GM20431 (cell line): ENCODE results near the gene SNX15.

Source experiments
- in situ Hi-C: fragments of 300-500 bp; cut with MseI, MboI; formaldehyde crosslinking; loops from one replicate; pipeline ENCODE4 v1.15.0; 2020; ENCODE audit warnings: low sequenced_read_pairs; ENCODE audit not compliant: unreplicated experiment

SNX15 gene

GRCh38 chr11:65078786-65079342 lies 51.6 kb downstream of the SNX15 start:
- in situ Hi-C loops: no loop called here

GRCh38 chr11:65083134-65083833 lies 56.0 kb downstream of the SNX15 start:
- in situ Hi-C loops: no loop called here

DNA sequence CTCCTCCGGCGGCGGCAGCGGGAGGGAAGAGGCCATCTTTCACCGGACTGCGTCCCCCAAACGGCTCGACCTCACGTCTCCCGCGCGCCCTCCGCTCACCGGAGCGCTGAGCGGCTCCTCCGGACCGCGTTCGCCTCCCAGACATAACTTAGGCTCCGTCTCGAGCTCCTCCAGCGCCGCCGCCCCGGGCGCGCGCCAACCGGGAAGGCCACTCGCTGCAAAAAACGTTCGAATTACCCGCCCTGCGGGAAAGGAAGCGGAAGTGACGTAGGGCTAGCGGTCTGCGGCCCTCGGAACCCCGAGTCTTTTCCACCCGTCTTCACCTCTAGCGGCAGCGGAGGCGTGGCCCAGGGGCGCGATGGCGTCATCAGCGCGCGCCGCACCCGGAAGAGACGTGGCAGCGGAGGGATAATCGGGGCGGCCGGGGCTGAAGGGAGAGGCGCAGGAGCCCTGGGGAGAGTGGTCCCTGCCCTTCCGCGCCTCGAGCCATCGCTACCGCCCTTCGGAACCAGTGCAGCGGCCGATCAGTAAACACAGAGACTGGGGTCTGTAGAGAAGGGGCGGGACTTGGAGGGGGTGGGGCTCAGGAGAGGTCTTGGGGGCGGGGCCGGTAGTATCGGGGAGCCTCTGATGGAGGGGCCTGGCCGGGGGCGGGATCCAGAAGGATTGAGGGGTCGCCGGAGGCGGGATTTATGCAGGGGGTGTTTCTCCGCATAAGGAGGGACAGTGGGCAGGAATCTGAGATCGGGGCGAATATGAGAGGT lies 56.8 kb downstream of the SNX15 start, which contains the start of the genes CDCA5 and ZFPL1:
Gene CDCA5, minus strand, starts transcription at position 207 of the 764 bp plus-strand sequence. Its CDS starts 62 bp downstream, at position 145.
Gene ZFPL1, plus strand, starts transcription at position 389 of the 764 bp plus-strand sequence. CDS start 477 bp downstream, outside the sequence.
- in situ Hi-C loops: no loop called here

GRCh38 chr11:65084598-65085375 lies 57.5 kb downstream of the SNX15 start:
- in situ Hi-C loops: no loop called here

- in situ Hi-C loops: no loop called here
Measured at GRCh38 chr11:65085446-65085845, 58.2 kb downstream of the SNX15 start.

DNA sequence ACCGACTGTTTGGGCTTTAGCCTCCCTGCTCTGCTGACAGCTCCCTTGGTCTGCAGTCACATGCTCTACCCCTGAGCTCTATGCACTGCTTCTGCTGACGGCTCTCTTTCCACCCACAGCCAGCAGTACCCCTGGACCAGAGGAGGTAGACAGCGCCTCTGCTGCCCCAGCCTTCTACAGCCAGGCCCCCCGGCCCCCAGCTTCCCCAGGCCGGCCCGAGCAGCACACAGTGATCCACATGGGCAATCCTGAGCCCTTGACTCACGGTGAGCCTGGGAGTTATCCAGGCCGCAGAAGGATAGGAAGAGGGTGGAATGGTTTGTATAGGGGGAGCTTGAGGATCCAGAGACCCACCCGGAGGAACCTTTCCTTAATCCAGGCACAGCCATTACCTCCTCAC lies 59.6 kb downstream of the SNX15 start:
- in situ Hi-C loops: no loop called here

DNA sequence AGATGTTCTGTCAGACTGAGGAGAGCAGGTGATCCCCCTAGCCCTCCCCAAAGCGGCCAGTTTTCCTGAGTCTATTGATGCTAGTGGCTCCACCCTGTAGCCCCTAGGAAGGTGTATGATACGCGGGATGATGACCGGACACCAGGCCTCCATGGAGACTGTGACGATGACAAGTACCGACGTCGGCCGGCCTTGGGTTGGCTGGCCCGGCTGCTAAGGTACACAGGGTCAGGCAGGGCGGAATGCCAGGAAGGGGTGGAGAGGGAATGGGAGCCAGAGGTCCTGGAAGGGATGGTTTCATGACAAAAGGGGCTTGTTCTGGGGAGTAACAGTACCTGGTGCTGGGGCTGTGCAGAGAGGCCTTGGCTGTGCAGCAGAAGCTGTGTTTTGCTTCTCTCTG lies 60.0 kb downstream of the SNX15 start:
- in situ Hi-C loops: no loop called here

GRCh38 chr11:65087827-65088226 lies 60.6 kb downstream of the SNX15 start:
- in situ Hi-C loops: no loop called here

GRCh38 chr11:65089621-65090020 lies 62.4 kb downstream of the SNX15 start:
- in situ Hi-C loops: no loop called here
